Adrenal gland (tissue), 5 donors: Measurements from ENCODE around the gene RPL15.

Experiments
- POLR2A ChIP-seq, 2 donors: fragments of 450-650 bp; IDR thresholded peaks; one replicate each; pipeline ENCODE4 v1.6.1; 2017; ENCODE audit warnings: antibody characterized with exemption in 2 of 2, mild to moderate bottlenecking in 2 of 2, moderate library complexity in 1 of 2
- TF ChIP-seq, protein P1 (sequence below), 6 experiments: fragments of 450-650 bp in 4 of 6; fragments of 200-600 bp in 2 of 6; sonication (generic) in 1 of 6; IDR thresholded peaks; 1 replicate in 5 of 6; 2 replicates in 1 of 6; pipeline versions ENCODE4 v1.5.1 to v1.8.0; 2016 to 2021; ENCODE audit warnings: antibody characterized with exemption in 6 of 6, mild to moderate bottlenecking in 2 of 6, moderate library complexity in 1 of 6
- donor health status: DM: no; HTN: no; CAD: no.

DNA sequence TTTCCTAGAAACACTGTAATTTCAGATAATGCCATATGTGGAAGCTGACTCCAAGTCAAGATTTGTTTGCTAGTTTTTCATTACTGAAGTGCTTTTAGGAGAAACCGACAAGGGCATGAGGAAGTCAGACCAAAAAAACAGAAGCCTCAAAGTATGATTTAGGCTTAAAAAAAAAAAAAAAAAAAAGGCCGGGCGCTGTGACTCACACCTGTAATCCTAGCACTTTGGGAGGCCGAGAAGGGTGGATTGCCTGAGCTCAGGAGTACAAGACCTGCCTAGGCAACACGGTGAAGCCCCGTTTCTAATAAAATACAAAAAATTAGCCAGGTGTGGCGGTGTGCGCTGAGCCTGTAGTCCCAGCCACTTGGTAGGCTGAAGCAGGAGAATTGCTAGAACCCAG, 11.6 kb downstream of the RPL15 start:
- TF ChIP-seq, protein P1, sequence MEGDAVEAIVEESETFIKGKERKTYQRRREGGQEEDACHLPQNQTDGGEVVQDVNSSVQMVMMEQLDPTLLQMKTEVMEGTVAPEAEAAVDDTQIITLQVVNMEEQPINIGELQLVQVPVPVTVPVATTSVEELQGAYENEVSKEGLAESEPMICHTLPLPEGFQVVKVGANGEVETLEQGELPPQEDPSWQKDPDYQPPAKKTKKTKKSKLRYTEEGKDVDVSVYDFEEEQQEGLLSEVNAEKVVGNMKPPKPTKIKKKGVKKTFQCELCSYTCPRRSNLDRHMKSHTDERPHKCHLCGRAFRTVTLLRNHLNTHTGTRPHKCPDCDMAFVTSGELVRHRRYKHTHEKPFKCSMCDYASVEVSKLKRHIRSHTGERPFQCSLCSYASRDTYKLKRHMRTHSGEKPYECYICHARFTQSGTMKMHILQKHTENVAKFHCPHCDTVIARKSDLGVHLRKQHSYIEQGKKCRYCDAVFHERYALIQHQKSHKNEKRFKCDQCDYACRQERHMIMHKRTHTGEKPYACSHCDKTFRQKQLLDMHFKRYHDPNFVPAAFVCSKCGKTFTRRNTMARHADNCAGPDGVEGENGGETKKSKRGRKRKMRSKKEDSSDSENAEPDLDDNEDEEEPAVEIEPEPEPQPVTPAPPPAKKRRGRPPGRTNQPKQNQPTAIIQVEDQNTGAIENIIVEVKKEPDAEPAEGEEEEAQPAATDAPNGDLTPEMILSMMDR (IDR thresholded peaks at IDR 0.05) = no peak
- no peak for TF ChIP-seq POLR2A (IDR thresholded peaks at IDR 0.05)
